Measurements from ENCODE around the gene PKD2. TPM values are rescaled to one million over a fixed set of nuclear protein-coding genes. Genes with fewer than 3 reads are reported as not detected.
"Not testable (repeated sequence)": the region's sequence is repeated elsewhere in the genome, so short reads cannot be mapped to it uniquely, and the experiment has no call there.

The PKD2 gene
- polyA plus RNA-seq, 3 donors, result 77.0 to 85.5 (median 82.6) TPM

GRCh38 chr4:88021824-88022223 lies 14.4 kb downstream of the PKD2 start:
- no peak for DNase-seq (ENCODE audit: low read depth in 3 of 3, low spot score in 2 of 3)

GRCh38 chr4:88022289-88022688 lies 14.9 kb downstream of the PKD2 start:
- DNase-seq (ENCODE audit: low read depth in 3 of 3, low spot score in 2 of 3), result no peak

- DNase-seq (ENCODE audit: low read depth in 3 of 3, low spot score in 2 of 3), result not testable (repeated sequence)
Observed at GRCh38 chr4:88025868-88026661, 18.6 kb downstream of the PKD2 start.

GRCh38 chr4:88027611-88028608 lies 20.5 kb downstream of the PKD2 start:
- DNase-seq (ENCODE audit: low read depth in 3 of 3, low spot score in 2 of 3), result no peak

- DNase-seq (ENCODE audit: low read depth in 3 of 3, low spot score in 2 of 3), result no peak
Observed at GRCh38 chr4:88028946-88029345, 21.5 kb downstream of the PKD2 start.

- DNase-seq (ENCODE audit: low read depth in 3 of 3, low spot score in 2 of 3), result no peak
Observed at GRCh38 chr4:88029556-88029955, 22.1 kb downstream of the PKD2 start.

- no peak for DNase-seq (ENCODE audit: low read depth in 3 of 3, low spot score in 2 of 3)
Observed at GRCh38 chr4:88030565-88031310, 23.3 kb downstream of the PKD2 start.

- peak in 1 of 3 donors; percentile 27 for DNase-seq (ENCODE audit: low read depth in 3 of 3, low spot score in 2 of 3)
Observed at GRCh38 chr4:88033309-88033708, 25.9 kb downstream of the PKD2 start.

GRCh38 chr4:88035292-88035691 lies 27.9 kb downstream of the PKD2 start:
- DNase-seq (ENCODE audit: low read depth in 3 of 3, low spot score in 2 of 3), result no peak

- no peak for DNase-seq (ENCODE audit: low read depth in 3 of 3, low spot score in 2 of 3)
Observed at GRCh38 chr4:88037447-88037846, 30.0 kb downstream of the PKD2 start.

- DNase-seq (ENCODE audit: low read depth in 3 of 3, low spot score in 2 of 3), result no peak
Observed at GRCh38 chr4:88037936-88038335, 30.5 kb downstream of the PKD2 start.

GRCh38 chr4:88040707-88041106 lies 33.3 kb downstream of the PKD2 start:
- no peak for DNase-seq (ENCODE audit: low read depth in 3 of 3, low spot score in 2 of 3)

GRCh38 chr4:88041626-88042025 lies 34.2 kb downstream of the PKD2 start:
- DNase-seq (ENCODE audit: low read depth in 3 of 3, low spot score in 2 of 3), result no peak

- DNase-seq (ENCODE audit: low read depth in 3 of 3, low spot score in 2 of 3), result no peak
Observed at GRCh38 chr4:88043001-88043400, 35.6 kb downstream of the PKD2 start.

- DNase-seq (ENCODE audit: low read depth in 3 of 3, low spot score in 2 of 3), result no peak
Observed at GRCh38 chr4:88043586-88044340, 36.3 kb downstream of the PKD2 start.

GRCh38 chr4:88045021-88045420 lies 37.6 kb downstream of the PKD2 start:
- no peak for DNase-seq (ENCODE audit: low read depth in 3 of 3, low spot score in 2 of 3)

GRCh38 chr4:88054229-88054628 lies 46.8 kb downstream of the PKD2 start:
- no peak for DNase-seq (ENCODE audit: low read depth in 3 of 3, low spot score in 2 of 3)

- DNase-seq (ENCODE audit: low read depth in 3 of 3, low spot score in 2 of 3), result no peak
Observed at GRCh38 chr4:88054901-88055300, 47.5 kb downstream of the PKD2 start.

GRCh38 chr4:88058295-88058694 lies 50.9 kb downstream of the PKD2 start:
- no peak for DNase-seq (ENCODE audit: low read depth in 3 of 3, low spot score in 2 of 3)

GRCh38 chr4:88059766-88060165 lies 52.3 kb downstream of the PKD2 start:
- no peak for DNase-seq (ENCODE audit: low read depth in 3 of 3, low spot score in 2 of 3)

Measured in right renal cortex interstitium (tissue), 3 donors.